Stimulated activated CD8-positive, alpha-beta memory T cell treated with anti-CD3 and anti-CD28 coated beads, Interleukin-7, amount 100 ng/mL, for 4 hours (primary cell): Measurements from ENCODE around the gene TRPT1.

Source experiments
- DNase-seq, 2 donors: peaks; one replicate each; pipeline ENCODE4 v3.0.0-alpha.2; 2020; ENCODE audit warnings: low read depth in 2 of 2

Gene TRPT1

DNA sequence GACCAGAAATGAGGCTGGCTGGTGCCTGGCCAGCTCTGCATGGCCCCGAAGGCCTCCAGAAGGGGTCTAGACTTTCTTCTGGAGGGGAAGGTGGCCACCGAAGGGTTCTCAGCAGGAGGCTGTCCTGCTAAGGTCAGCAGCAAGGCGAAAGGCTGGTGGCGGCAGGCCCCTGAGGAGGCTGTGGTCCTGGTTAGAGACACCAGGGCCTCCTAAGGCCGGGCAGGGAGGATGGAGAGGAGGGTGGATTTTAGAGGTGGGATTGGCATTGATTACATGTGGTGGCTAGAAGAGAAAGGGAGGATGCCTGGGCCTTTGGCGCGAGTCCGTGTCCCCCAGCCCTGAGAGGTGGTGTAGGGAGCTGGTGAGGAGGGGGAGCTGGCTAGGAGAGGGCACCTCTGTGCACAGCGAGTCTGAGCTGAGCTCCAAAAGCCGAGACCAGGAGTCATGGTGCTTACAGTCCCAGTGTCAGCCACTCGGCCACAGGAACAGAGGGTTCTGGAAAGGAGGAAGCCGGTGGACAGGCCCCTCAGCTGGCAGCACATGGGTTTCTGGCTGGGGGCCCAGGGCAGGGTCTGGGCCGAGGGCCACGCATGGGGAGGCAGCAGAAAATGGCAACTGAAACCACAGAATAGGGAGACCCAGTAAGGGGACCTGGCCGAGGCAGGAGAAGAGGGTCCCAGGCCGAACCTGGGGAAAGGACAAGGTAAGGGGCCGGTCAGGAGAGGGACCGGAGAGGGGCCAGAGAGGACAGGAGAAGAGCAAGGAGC lies 17.0 kb downstream of the TRPT1 start:
- DNase-seq: no peak

GRCh38 chr11:64208086-64208795 lies 17.7 kb downstream of the TRPT1 start:
- DNase-seq: no peak

DNA sequence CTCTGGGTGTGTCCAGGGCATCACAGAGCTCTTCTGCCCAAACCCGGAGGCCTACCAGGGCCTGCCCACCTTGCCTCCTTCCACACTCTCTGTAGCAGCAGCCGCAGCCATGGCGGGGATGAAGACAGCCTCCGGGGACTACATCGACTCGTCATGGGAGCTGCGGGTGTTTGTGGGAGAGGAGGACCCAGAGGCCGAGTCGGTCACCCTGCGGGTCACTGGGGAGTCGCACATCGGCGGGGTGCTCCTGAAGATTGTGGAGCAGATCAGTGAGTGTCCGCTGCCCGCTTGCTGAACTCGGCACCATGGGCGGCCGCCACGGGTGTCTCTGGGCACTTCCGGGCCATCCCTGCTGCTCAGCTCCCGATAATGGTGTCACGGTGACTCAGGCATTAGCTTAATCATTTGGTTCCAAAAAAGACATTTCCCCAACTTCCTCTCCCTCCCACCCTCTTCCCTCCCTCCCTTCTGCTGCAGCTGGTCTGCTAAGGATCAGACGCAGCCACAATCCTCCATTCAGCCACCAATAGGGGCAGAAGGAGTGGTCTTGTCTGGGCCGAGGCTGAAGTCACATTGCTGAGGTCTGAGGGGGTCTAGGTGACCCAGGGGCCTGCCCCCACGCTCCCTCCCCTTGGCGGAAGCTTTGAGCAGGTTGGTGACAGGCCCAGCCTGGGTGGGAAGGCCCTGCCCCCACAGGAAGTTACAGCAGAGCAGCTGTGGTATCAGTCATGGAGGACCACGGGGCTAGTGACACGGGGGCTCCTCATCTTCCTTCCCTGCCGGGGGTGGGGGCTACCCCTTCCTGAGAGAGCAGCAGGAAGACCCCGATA lies 18.5 kb downstream of the TRPT1 start:
- peak; percentile 83 to 84 for DNase-seq

DNA sequence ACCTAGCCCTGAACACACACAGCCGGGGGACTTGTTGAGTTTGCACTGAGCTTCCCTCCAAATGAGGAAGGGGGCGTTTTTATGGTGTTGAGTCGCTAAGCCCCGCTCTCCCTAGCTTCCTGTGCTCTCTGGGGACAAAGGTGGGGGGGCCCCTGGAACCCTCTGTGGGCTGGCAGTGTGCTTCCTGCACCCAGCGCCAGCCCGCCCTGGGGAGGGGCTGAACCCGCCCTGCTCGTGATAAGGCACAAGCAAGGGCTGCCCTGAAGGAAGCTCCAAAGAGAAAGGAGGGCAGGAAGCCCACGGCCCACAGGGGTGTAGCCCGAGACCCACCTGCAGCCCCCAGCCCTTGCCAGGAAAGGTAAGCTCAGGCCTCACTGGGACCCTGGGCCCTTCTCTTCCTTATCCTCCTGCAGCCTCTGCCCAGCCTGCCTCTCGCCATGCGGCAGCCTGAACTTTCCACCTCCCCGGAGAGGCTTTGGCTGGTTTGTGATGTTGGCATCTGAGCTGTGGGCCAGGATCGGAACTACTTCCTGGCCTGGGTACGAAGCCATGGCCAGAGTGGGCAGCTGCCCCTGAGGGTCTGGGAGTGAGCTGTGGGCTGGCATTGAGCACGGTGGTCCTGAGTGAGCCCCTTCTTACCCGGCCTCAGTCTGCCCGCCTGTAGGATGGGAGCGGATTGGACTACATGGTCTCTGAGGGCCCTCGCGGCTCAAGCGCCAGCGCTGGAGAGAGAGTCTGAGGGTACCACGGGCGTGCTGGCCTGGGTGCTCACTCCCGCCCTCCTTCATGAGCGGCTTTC lies 19.3 kb downstream of the TRPT1 start, which contains the start of gene FERMT3:
Gene FERMT3, plus strand, starts transcription at position 265 of the 799 bp plus-strand sequence. CDS start 644 bp downstream, outside the sequence.
- peak in 1 of 2 donors; percentile 73 for DNase-seq

DNA sequence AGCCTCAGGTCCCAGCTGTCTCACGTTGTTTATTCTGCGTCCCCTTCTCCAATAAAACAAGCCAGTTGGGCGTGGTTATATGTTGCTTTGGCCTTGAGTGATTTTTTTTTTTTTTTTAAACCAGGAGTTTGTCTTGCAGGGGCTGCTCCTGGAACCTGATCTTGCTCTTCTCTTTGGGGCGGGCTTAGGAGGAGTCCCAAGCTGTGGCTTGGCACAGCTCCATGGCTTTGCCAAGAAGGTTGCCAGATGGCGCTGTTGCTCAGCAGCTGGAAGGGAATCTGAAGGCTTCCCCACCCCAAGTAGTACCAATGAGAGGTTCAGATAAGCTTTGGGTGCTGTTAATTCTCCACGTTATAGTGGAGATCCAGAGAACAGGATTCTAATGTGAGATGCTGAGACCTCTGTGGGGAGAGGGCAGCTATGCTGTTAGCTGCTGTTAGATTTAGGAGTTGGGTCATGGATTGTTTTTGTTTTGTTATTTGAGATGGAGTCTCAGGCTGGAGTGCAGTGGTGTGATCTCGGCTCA lies 21.5 kb downstream of the TRPT1 start:
- peak; percentile 67 to 69 for DNase-seq

DNA sequence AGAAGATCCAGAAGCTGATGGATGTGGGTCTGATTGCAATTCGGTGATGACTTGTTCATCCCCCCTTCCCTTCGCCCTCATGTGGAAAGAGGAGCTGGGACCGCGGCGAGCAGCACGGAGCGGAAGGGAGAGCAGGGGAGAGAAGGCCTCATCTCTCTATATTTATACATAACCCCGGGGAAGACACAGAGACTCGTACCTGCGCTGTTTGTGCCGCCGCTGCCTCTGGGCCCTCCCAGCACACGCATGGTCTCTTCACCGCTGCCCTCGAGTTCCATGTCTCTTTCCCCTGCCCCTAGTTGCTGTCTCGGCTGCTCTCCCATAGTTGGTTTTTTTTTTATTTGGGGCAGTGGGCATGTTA lies 21.9 kb downstream of the TRPT1 start:
- no peak for DNase-seq

GRCh38 chr11:64203421-64204079 lies 22.4 kb downstream of the TRPT1 start:
- DNase-seq: no peak

DNA sequence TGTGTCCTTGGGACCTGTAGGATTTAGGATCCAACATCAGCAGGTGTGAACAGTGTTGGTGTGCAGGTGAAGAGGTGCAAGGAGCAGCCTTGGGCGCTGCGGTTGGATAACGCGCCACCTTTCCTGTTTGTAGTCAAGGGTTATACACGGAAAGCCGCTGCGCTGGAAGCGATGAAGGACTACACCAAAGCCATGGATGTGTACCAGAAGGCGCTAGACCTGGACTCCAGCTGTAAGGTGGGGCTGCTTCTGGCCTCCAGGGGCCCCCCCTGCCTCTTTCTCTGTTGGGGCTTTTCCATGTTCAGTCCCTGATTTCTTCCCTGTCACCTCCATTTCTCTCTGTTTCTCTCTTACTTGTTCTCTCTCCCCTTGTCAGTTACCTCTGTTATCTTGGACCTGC lies 23.0 kb downstream of the TRPT1 start:
- DNase-seq: no peak

- DNase-seq: no peak
Observed at GRCh38 chr11:64201543-64201942, 24.4 kb downstream of the TRPT1 start.

DNA sequence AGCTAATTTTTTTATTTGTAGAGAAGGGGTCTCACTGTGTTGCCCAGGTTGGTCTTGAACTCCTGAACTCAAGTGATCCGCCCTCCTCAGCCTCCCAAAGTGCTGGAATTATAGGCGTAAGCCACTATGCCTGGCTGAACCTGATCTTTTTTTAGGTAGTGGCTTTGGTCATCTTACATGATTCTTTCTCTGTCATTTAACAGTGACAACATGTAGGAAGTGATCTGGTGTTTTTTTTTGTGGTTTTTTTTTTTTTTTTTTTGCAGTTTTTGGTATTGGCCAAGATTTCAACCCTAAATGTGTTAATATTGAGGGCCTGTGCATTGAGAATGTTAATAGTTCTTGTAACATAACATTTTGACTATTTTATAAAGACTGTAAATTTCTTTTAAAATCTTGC lies 27.5 kb downstream of the TRPT1 start:
- DNase-seq: no peak

DNA sequence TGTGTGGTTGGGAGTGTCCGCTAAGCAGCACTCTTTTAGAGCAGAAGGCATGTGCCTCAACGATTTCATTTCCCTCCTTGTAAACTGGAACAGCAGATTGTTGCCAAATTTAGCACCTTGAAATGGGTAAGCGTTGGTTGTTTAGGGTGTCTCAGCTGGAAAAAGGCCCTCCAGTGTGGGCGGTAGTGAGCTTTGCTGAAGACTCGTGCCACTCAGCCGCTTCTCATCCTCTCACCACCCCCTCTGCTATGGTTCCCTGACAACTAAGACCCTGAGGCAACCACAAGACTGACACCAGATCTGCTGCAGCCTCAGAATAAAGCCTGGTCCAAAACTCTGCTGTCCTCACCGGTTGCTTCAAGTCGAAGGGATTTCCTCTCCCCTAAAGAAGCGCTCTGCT lies 29.4 kb downstream of the TRPT1 start:
- no peak for DNase-seq

- DNase-seq: no peak
Observed at GRCh38 chr11:64192434-64192833, 33.6 kb downstream of the TRPT1 start.

GRCh38 chr11:64186492-64187165 lies 39.4 kb downstream of the TRPT1 start:
- DNase-seq: peak; percentile 26 to 31

- peak; percentile 97 to 100 for DNase-seq
Observed at GRCh38 chr11:64185693-64186491, 40.1 kb downstream of the TRPT1 start, which contains the start of gene STIP1. Gene STIP1 (plus strand): TSS chr11:64186171. CDS start chr11:64186262, 91 bp downstream.

DNA sequence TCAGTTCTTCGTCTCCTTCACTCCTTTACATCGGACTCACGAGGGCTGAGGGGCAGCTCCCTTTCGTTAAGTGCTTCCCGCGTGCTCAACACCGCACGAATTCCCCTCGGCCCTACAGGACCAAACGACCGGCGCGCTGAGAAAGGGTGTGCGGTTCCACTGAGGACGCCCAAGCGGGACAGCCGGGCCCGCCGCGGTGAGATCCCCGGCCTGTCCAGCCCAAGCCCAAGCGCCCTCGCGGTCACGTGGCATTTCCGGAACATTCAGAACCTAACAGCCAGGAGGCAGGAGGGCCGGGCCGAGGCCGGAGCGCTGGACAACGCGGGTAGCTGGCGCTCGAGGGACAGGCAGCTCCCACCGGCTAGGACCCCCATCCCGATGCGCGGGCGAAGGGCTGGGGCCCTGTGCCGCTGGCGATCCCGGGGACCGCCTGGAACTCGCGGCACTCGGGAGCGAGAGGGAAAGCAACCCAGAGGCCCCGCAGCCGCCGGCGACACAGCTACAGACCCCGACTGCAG lies 40.8 kb downstream of the TRPT1 start:
- no peak for DNase-seq

DNA sequence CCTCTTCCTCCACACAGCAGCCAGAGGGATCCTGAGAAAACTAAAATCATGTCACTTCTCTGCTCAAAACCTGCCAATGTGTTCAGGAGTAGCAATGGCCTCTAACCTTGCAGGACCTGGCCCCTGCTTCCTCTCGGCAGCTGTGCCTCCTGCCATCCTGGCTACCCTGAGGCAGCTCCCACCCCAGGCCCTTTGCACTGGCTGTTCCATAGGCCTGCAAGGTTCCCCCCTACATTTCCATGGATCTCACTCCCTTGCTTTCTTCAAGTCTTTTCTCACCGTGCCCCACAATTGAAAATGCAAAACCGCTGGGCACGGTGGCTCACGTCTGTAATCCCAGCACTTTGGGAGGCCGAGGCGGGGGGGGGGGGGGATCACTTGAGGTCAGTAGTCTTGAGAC lies 42.1 kb downstream of the TRPT1 start:
- no peak for DNase-seq

DNA sequence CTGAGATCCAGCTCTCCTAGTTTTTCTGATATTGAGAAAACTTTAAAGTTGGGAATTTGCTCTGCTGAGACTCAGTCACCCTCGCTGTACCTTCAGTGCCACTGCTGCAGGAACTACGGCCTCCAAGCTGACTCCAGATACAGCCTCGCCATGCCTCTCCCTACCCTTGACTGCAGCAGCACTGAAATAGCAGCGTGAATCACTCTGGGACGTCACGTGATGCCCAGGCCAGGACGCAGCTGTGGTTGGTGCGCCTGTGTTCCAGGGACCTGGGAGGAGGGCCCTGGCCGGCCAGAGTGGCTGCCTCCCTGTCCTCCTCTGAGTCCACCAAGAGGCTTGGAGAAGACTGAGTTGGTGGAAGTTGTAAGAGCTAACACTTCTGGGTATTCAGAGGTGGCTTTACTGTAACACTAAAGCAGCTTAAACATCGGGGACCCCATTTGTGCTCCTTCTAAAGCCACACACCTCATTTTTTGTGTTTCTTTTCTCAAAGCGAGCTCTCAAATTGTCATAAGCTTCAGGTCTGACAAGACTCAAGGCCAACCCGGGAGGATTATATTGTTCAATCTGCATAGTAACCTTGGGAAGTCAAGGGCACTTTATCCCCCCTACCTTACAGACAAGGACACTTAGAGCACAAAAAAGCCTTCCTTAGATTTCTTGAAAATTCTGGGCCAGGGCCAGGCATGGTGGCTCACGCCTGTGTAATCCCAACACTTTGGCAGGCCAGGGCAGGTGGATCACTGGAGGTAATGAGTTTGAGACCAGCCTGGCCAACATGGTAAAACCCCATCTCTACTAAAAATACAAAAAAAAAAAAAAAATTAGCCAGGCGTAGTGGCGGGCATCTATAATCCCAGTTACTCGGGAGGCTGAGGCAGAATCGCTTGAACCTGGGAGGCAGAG lies 44.2 kb downstream of the TRPT1 start:
- DNase-seq: peak in 1 of 2 donors; percentile 24

DNA sequence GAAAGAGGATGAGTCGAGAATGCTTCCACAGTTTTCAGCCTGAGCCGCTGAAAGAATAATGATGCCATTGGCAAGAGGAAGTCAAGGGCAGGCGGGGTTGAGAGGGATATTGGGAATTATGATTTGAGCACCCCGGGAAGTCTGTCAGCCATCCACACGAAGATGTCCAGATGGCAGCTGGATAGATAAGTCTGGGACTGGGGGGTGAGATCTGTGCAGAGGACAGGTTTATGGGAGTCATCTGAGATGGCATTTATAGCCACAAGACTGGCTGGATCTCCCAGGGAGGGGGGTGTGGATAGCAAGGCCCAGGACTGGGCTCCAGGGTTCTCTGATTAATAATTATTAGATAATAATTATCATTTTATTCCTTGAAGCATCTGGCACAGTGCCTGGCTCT lies 45.1 kb downstream of the TRPT1 start:
- DNase-seq: no peak
